Activated naive CD4-positive, alpha-beta T cell treated with anti-CD3 and anti-CD28 coated beads, Interleukin-2, amount 50 U/mL, for 72 hours (primary cell): ENCODE results near the gene SLC27A1. TPM values are rescaled to one million over a fixed set of nuclear protein-coding genes. Genes with fewer than 3 reads are reported as not detected.

ENCODE experiments used
- ATAC-seq, 2 donors: fragments of 150-1000 bp; cut with Tn5 transposase; 2 replicates each; pipeline ENCODE4 v1.10.0; 2021; ENCODE audit warnings: mild to moderate bottlenecking in 2 of 2, moderate library complexity in 2 of 2
- DNase-seq, 2 donors: peaks; one replicate each; pipeline ENCODE4 v3.0.0; 2021 to 2022; ENCODE audit warnings: low spot score in 2 of 2
- H3K27ac Mint-ChIP-seq, 2 donors: one replicate each; pipeline ENCODE4 v1.8.0; 2022; ENCODE audit warnings: mild to moderate bottlenecking in 2 of 2, mixed read lengths in 2 of 2
- H3K36me3 Mint-ChIP-seq, 2 donors: one replicate each; pipeline ENCODE4 v1.8.0; 2022; ENCODE audit warnings: mixed read lengths in 2 of 2
- H3K9me3 Mint-ChIP-seq, 2 donors: one replicate each; pipeline ENCODE4 v1.8.0; 2022; ENCODE audit warnings: mixed read lengths in 2 of 2
- total RNA-seq, 2 donors: library from RNA; stranded (reverse); gene quantifications; one replicate each; pipeline ENCODE4 v1.2.3, GENCODE V29; 2022

The SLC27A1 gene
- total RNA-seq, 2 donors from 2014 or later, result 5.8 to 6.3 TPM

GRCh38 chr19:17450264-17451075, 19.9 kb upstream of the SLC27A1 start:
- ATAC-seq (peak; percentile 80 to 97), DNase-seq (peak in 1 of 2 donors; percentile 54)
- peak overlapping the region in 1 of 2 donors; percentile 83 for H3K27ac Mint-ChIP-seq
- H3K36me3 Mint-ChIP-seq, result no peaks in the 10 kb centered on the region
- H3K9me3 Mint-ChIP-seq, result peaks cover 0 to 4% of the 10 kb centered on the region in 2 donors

DNA sequence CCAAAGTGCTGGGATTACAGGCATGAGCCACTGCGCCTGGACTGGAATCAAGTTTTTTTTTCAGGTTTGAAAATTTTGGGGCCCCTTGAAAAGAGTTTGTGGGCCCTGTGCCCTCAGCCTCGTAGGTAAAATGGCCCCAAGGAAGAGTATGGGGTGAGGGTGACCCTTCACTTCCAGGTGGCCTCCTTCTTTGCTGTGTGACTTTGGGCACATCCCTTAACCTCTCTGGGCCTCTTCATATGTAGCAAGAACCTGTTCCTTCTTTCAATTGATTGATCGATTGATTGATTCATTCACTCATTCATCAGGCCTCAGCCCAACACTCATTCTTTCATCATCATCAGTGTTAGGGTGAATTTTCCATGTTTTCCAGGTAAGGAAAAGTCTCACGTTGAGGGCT, 18.5 kb upstream of the SLC27A1 start:
- DNase-seq, result no peak
- ATAC-seq, result no peak
- H3K27ac Mint-ChIP-seq, result no peak overlapping the region
- peaks cover 0 to 4% of the 10 kb centered on the region in 2 donors for H3K9me3 Mint-ChIP-seq
- no peaks in the 10 kb centered on the region for H3K36me3 Mint-ChIP-seq

GRCh38 chr19:17454576-17455071, 15.7 kb upstream of the SLC27A1 start:
- H3K9me3 Mint-ChIP-seq, result peaks cover 0 to 4% of the 10 kb centered on the region in 2 donors
- ATAC-seq (no peak), DNase-seq (no peak)
- no peaks in the 10 kb centered on the region for H3K36me3 Mint-ChIP-seq
- H3K27ac Mint-ChIP-seq, result no peak overlapping the region

GRCh38 chr19:17455308-17456123, 14.8 kb upstream of the SLC27A1 start:
- H3K36me3 Mint-ChIP-seq, result no peaks in the 10 kb centered on the region
- no peaks in the 10 kb centered on the region for H3K9me3 Mint-ChIP-seq
- ATAC-seq, result no peak
- no peak overlapping the region for H3K27ac Mint-ChIP-seq
- no peak for DNase-seq

DNA sequence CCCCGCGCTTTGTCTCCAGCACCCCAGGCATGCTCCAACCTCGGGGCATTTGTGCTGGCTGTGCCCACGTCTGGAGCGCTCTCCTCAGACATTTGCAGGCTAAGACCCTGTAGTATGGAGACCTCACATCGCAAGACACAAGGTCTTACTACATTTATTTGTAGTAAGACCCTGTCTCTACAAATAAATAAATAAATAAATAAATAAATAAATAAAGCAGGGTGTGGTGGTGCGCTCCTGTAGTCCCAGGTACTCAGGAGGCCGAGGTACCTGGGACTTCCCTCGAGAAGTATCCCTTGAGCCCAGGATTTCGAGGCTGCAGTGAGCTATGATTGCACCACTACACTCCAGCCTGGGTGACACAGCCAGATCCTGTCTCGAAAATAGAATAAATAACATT, 14.2 kb upstream of the SLC27A1 start:
- ATAC-seq, result no peak
- Mint-ChIP-seq H3K9me3 (no peaks in the 10 kb centered on the region), H3K27ac (no peak overlapping the region), H3K36me3 (no peaks in the 10 kb centered on the region)
- no peak for DNase-seq

DNA sequence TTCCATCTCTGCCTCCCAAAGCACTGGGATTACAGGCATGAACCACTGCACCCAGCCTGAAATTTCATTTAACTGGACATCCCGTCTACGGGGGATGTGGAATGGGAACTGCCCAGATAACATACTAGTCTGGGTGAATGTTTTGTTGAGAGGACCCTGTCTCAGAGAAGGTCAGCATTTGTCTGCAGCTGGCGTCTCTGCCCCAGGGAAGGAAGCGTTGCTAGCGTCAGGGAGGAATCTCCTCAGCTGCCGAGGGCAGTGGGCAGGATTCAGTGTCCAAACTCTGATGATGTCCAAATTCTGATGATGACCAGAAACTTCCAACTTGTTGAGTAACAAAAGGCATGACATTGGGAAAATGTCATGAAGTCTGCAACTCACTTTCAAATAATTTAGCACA, 12.7 kb upstream of the SLC27A1 start:
- Mint-ChIP-seq H3K36me3 (no peaks in the 10 kb centered on the region), H3K27ac (no peak overlapping the region), H3K9me3 (no peaks in the 10 kb centered on the region)
- ATAC-seq (no peak), DNase-seq (no peak)

GRCh38 chr19:17458970-17459369, 11.4 kb upstream of the SLC27A1 start:
- no peak for DNase-seq
- no peak overlapping the region for H3K27ac Mint-ChIP-seq
- no peaks in the 10 kb centered on the region for H3K36me3 Mint-ChIP-seq
- ATAC-seq, result no peak
- no peaks in the 10 kb centered on the region for H3K9me3 Mint-ChIP-seq

DNA sequence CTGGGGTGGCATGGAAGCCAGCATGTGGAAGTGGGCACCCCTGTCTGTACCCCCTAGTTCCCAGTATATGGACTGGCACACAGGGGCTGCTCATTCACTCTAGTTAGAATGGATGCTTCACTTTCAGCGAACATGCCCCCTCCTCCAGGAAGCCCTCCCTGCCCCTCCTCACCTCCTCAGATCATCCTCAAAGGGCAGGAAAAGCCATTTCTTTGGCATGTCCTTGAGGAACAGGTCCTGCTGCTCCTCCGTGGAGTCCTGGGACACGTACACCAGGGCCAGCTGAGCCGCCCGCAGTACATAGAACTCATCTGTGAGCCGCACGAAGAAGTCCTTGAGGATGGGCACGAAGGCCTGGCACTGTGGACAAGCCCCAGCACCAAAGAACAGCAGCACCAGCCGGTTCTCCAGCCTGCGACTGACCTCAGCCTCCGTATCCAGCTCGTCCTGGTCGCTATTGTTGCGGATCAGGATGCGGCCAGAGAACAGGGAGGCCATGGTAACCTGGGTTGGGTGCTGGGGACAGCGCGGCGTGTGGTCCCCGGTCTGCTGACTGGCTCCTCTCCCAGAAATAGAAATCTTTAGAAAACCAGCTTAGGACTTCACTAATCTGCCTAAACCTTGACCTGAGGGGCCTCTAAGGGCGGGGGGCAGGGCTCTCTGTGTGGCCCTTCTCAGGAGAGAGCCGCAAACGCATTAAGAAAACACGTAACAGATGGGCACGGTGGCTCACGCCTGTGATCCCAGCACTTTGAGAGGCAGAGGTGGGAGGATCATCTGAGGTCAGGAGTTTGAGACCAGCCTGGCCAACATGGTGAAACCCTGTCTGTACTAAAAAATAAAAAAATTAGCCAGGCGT, 9.7 kb upstream of the SLC27A1 start, which contains the start of gene NXNL1:
Gene NXNL1, minus strand, starts transcription at position 555 of the 859 bp plus-strand sequence. Its CDS starts 57 bp downstream, at position 498.
- no peak for DNase-seq

DNA sequence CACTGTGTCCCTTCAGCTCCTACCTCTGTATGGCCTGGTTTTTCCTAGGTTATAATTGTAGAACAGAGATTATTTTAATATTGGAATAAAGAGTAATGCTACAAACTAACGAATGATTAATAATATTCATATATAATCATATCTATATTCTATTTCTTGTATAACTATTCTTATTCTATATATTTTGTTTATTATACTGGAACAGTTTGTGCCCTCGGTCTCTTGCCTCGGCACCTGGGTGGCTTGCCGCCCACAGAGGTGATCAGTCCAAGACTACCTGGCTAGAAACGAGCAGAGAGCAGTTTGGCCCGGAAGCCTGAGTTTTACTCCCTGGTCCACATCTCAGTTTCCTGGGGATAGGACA, 3.9 kb upstream of the SLC27A1 start:
- H3K36me3 Mint-ChIP-seq, result no peaks in the 10 kb centered on the region
- DNase-seq (no peak), ATAC-seq (no peak)
- no peak overlapping the region for H3K27ac Mint-ChIP-seq
- no peaks in the 10 kb centered on the region for H3K9me3 Mint-ChIP-seq

More for the DNA sequence above, 9.7 kb upstream of the SLC27A1 start, which contains the start of gene NXNL1:
- Mint-ChIP-seq H3K36me3 (no peaks in the 10 kb centered on the region), H3K27ac (no peak within 1 kb of the TSS), H3K9me3 (no peaks in the 10 kb centered on the region)
- ATAC-seq, result no peak

- H3K9me3 Mint-ChIP-seq, result no peaks in the 10 kb centered on the region
- no peak overlapping the region for H3K27ac Mint-ChIP-seq
- no peaks in the 10 kb centered on the region for H3K36me3 Mint-ChIP-seq
- ATAC-seq (no peak), DNase-seq (no peak)
These were observed 2.6 kb upstream of the SLC27A1 start for GRCh38 chr19:17467471-17468301.

- ATAC-seq, result no peak
- Mint-ChIP-seq H3K36me3 (no peaks in the 10 kb centered on the region), H3K27ac (no peak overlapping the region), H3K9me3 (no peaks in the 10 kb centered on the region)
- no peak for DNase-seq
These were observed 1.8 kb upstream of the SLC27A1 start for GRCh38 chr19:17468302-17469091.

DNA sequence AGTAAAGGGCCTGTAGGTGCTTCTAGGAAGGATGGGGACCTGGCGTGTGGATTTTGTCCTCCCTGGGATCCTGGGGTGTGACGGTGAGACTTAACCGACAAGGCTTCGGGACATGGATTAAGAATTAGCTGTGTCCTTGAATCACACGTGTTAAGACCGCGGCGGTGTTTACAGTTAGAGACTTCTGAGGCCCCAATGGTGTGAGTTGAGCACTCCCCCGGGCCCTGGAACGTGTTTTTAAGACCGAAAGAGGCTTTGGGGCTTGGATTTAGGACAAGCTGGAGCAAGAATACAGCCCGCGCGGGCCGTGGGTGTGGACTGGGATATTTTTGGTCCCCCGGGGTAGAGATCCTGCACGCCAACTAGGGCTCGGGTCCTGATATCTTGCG, 1.2 kb upstream of the SLC27A1 start:
- Mint-ChIP-seq H3K9me3 (no peaks in the 10 kb centered on the region), H3K36me3 (no peaks in the 10 kb centered on the region), H3K27ac (peak overlapping the region; percentile 61 to 89)
- ATAC-seq, result no peak
- no peak for DNase-seq

GRCh38 chr19:17469481-17470067, 750 bp upstream of the SLC27A1 start:
- H3K36me3 Mint-ChIP-seq, result no peaks in the 10 kb centered on the region
- H3K9me3 Mint-ChIP-seq, result no peaks in the 10 kb centered on the region
- DNase-seq (peak in 1 of 2 donors; percentile 79), ATAC-seq (peak; percentile 76 to 85)
- H3K27ac Mint-ChIP-seq, result peak overlapping the region; percentile 89 to 94

DNA sequence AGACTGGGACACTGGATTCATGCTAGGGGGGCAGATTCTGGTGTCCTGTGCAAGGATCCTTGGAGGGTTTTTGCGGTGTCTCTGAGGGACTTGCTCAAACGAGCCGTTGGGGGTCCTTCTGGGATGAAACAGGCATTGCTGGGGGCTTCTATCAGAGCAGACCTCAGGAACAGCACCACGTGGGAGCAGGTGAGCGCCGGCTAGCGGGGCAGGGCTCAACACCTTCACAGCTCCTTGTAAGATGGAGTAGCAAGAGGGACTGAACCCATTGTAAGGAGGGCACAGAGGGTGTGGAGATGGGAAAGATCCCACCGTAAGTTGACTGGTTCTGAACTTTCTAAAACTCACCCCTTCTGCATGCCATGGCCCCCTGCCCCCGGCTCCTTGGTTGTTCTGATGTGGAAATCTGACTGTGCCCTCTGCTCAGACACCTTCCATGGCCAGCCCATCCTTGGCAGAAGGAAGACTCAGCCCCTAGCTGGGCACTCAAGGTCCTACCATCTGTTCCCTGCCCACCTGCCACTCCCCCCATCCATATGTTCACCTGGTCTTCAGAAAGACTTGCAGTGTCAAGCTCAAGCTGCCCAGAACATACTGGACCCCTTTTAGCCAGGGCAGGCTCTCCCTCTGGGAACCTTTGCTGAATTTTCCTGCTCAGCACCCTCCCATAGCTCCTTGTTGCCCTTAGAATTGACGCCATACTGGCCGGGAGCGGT, 1.2 kb downstream of the SLC27A1 start:
- DNase-seq (no peak), ATAC-seq (no peak)
- H3K9me3 Mint-ChIP-seq, result no peaks in the 10 kb centered on the region
- H3K27ac Mint-ChIP-seq, result no peak overlapping the region
- no peaks in the 10 kb centered on the region for H3K36me3 Mint-ChIP-seq
